ENCODE results near the gene ACACA. TPM values are rescaled to one million over a fixed set of nuclear protein-coding genes. Genes with fewer than 3 reads are reported as not detected.

The ACACA gene
- total and polyA plus RNA-seq, 2 experiments from 2014 or later = 59.6 to 164 TPM

DNA sequence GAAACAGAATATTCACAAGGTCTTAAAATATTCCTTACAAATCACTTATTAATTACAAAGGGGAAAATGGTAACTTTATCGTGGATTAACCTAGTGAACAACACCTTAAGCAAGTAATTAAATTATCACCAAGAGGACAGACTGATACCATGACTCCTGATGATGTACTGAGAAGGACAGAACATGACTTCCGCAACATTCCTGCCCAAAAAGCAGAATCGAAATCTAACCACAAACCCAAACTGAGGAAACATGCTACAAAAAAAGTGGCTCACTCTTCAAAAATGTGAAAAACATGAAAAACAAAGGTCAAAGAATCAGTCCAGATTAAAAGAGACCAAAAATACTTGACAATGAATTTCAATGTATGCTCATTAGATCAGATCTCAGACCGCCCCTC is 306.4 kb downstream of the ACACA start:
- no peaks in the 10 kb centered on the region; the same call in 1 of the 2 replicates for H3F3A ChIP-seq (replicated peaks; ENCODE audit: low read depth)
- H3K27me3 ChIP-seq (ENCODE audit: insufficient read depth) = no peaks in the 10 kb centered on the region
- TF ChIP-seq CTCF (conservative IDR thresholded peaks at IDR 0.05; ENCODE audit: low read depth in 2 of 2) (no peak), ZNF331 (CRISPR knock-in tag; IDR thresholded peaks at IDR 0.05; ENCODE audit: low read depth) (no peak), NANOG (IDR thresholded peaks at IDR 0.05; ENCODE audit: borderline replicate concordance) (no peak), STAT1 (IDR thresholded peaks at IDR 0.05; ENCODE audit: unreplicated experiment) (no peak), ETS1 (IDR thresholded peaks at IDR 0.05) (no peak)
- Mint-ChIP-seq H3K27me3 (ENCODE audit: insufficient read depth, low read depth, poor library complexity) (peaks cover 3% of the 10 kb centered on the region), H3K27ac (peak overlapping the region; percentile 60; the same call in 1 of the 2 replicates), H3K36me3 (ENCODE audit: low read depth) (peaks cover 48% of the 10 kb centered on the region), H3K9me3 (no peaks in the 10 kb centered on the region), H3K4me3 (no peak overlapping the region), H3K4me1 (peaks cover 35% of the 10 kb centered on the region)
- no peak for DNase-seq (ENCODE audit: low spot score)
- peak overlapping the region; percentile 23; the same call in 1 of the 2 replicates for H3K27ac ChIP-seq (ENCODE audit: low read depth)
- H3K4me3 ChIP-seq = no peak overlapping the region
- ATAC-seq = no peak
- peaks cover 28% of the 10 kb centered on the region for H3K36me3 ChIP-seq (ENCODE audit: insufficient read depth)
- no peaks in the 10 kb centered on the region for H4K20me1 ChIP-seq (replicated peaks; ENCODE audit: insufficient read depth)
- no peak overlapping the region for H2AFZ ChIP-seq
- H3K4me2 ChIP-seq = no peak overlapping the region
- no peaks in the 10 kb centered on the region for H3K79me2 ChIP-seq (replicated peaks; ENCODE audit: insufficient read depth)
- H3K4me1 ChIP-seq (ENCODE audit: insufficient read depth) = peaks cover 27% of the 10 kb centered on the region
- no peaks in the 10 kb centered on the region for H3K9me2 ChIP-seq (ENCODE audit: insufficient read depth)

GRCh38 chr17:37098910-37099664 is 307.5 kb downstream of the ACACA start:
- Mint-ChIP-seq H3K36me3 (ENCODE audit: low read depth) (peaks cover 57% of the 10 kb centered on the region), H3K27ac (peak overlapping the region; percentile 69; the same call in 1 of the 2 replicates), H3K9me3 (no peaks in the 10 kb centered on the region), H3K4me1 (peaks cover 26% of the 10 kb centered on the region), H3K27me3 (ENCODE audit: insufficient read depth, low read depth, poor library complexity) (peaks cover 2% of the 10 kb centered on the region), H3K4me3 (no peak overlapping the region)
- no peak overlapping the region for H3K4me2 ChIP-seq
- no peak for TF ChIP-seq EZH2phosphoT487 (IDR thresholded peaks at IDR 0.05; ENCODE audit: unreplicated experiment)
- H3K27ac ChIP-seq (ENCODE audit: low read depth) = peak overlapping the region; percentile 69
- no peaks in the 10 kb centered on the region for H3K9me2 ChIP-seq (ENCODE audit: insufficient read depth)
- H3F3A ChIP-seq (replicated peaks; ENCODE audit: low read depth) = no peaks in the 10 kb centered on the region; the same call in 1 of the 2 replicates
- H3K4me1 ChIP-seq (ENCODE audit: insufficient read depth) = peaks cover 22% of the 10 kb centered on the region
- no peak overlapping the region for H2AFZ ChIP-seq
- H3K4me3 ChIP-seq = no peak overlapping the region
- no peaks in the 10 kb centered on the region for H4K20me1 ChIP-seq (replicated peaks; ENCODE audit: insufficient read depth)
- no peaks in the 10 kb centered on the region for H3K79me2 ChIP-seq (replicated peaks; ENCODE audit: insufficient read depth)
- peaks cover 32% of the 10 kb centered on the region for H3K36me3 ChIP-seq (ENCODE audit: insufficient read depth)
- DNase-seq (ENCODE audit: low spot score) (no peak), ATAC-seq (peak; percentile 37)
- no peaks in the 10 kb centered on the region for H3K27me3 ChIP-seq (ENCODE audit: insufficient read depth)

DNA sequence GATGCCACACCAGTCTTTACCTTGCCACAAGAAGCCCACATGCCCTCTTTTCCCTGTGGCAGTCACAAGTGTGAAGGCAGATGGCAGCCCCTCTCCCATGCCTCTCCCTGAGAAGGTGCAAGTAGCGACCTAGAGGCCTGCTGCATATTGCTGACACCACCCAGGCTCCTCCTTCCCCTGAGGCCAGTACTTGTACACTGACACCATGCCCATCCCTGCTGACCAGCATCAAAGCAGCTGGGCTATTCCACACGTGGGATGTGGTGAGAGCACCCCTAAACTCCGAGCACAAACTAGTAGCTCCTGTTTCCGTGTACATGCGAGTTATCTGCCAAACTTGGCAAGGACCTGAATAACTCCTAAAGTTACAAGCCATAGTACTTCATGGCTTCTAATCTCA is 308.5 kb downstream of the ACACA start:
- no peaks in the 10 kb centered on the region for H3K79me2 ChIP-seq (replicated peaks; ENCODE audit: insufficient read depth)
- H3K4me3 Mint-ChIP-seq = no peak overlapping the region
- peaks cover 33% of the 10 kb centered on the region for H3K36me3 ChIP-seq (ENCODE audit: insufficient read depth)
- ATAC-seq (no peak), DNase-seq (ENCODE audit: low spot score) (no peak)
- H3F3A ChIP-seq (replicated peaks; ENCODE audit: low read depth) = no peaks in the 10 kb centered on the region; the same call in 1 of the 2 replicates
- H3K4me2 ChIP-seq = no peak overlapping the region
- H3K27me3 ChIP-seq (ENCODE audit: insufficient read depth) = no peaks in the 10 kb centered on the region
- peak overlapping the region; percentile 31 for H3K27ac Mint-ChIP-seq
- H4K20me1 ChIP-seq (replicated peaks; ENCODE audit: insufficient read depth) = no peaks in the 10 kb centered on the region
- H3K9me2 ChIP-seq (ENCODE audit: insufficient read depth) = no peaks in the 10 kb centered on the region
- peaks cover 58% of the 10 kb centered on the region for H3K36me3 Mint-ChIP-seq (ENCODE audit: low read depth)
- H2AFZ ChIP-seq = no peak overlapping the region
- TF ChIP-seq, protein P1, sequence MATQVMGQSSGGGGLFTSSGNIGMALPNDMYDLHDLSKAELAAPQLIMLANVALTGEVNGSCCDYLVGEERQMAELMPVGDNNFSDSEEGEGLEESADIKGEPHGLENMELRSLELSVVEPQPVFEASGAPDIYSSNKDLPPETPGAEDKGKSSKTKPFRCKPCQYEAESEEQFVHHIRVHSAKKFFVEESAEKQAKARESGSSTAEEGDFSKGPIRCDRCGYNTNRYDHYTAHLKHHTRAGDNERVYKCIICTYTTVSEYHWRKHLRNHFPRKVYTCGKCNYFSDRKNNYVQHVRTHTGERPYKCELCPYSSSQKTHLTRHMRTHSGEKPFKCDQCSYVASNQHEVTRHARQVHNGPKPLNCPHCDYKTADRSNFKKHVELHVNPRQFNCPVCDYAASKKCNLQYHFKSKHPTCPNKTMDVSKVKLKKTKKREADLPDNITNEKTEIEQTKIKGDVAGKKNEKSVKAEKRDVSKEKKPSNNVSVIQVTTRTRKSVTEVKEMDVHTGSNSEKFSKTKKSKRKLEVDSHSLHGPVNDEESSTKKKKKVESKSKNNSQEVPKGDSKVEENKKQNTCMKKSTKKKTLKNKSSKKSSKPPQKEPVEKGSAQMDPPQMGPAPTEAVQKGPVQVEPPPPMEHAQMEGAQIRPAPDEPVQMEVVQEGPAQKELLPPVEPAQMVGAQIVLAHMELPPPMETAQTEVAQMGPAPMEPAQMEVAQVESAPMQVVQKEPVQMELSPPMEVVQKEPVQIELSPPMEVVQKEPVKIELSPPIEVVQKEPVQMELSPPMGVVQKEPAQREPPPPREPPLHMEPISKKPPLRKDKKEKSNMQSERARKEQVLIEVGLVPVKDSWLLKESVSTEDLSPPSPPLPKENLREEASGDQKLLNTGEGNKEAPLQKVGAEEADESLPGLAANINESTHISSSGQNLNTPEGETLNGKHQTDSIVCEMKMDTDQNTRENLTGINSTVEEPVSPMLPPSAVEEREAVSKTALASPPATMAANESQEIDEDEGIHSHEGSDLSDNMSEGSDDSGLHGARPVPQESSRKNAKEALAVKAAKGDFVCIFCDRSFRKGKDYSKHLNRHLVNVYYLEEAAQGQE (IDR thresholded peaks at IDR 0.05; ENCODE audit: unreplicated experiment) = no peak
- no peak for TF ChIP-seq ZNF331 (CRISPR knock-in tag; IDR thresholded peaks at IDR 0.05; ENCODE audit: low read depth)
- TF ChIP-seq NANOG (IDR thresholded peaks at IDR 0.05; ENCODE audit: borderline replicate concordance) = no peak
- TF ChIP-seq STAT1 (IDR thresholded peaks at IDR 0.05; ENCODE audit: unreplicated experiment) = no peak
- TF ChIP-seq CREB1 (CRISPR knock-in tag; IDR thresholded peaks at IDR 0.05; ENCODE audit: low read depth) = no peak
- no peak for TF ChIP-seq JUNB (IDR thresholded peaks at IDR 0.05; ENCODE audit: unreplicated experiment)
- no peak for TF ChIP-seq EZH2 (IDR thresholded peaks at IDR 0.05; ENCODE audit: low read depth, unreplicated experiment)
- no peak for TF ChIP-seq ETS1 (IDR thresholded peaks at IDR 0.05)
- peaks cover 22% of the 10 kb centered on the region for H3K4me1 Mint-ChIP-seq
- H3K4me1 ChIP-seq (ENCODE audit: insufficient read depth) = peaks cover 20% of the 10 kb centered on the region
- H3K4me3 ChIP-seq = no peak overlapping the region
- H3K27me3 Mint-ChIP-seq (ENCODE audit: insufficient read depth, low read depth, poor library complexity) = peaks cover 2% of the 10 kb centered on the region
- no peaks in the 10 kb centered on the region for H3K9me3 Mint-ChIP-seq
- H3K27ac ChIP-seq (ENCODE audit: low read depth) = peak overlapping the region; percentile 69

All from GM23338 (cell line).